RPMI7951 (cell line): Measurements from ENCODE around the gene ITGA11. TPM values are rescaled to one million over a fixed set of nuclear protein-coding genes. Genes with fewer than 3 reads are reported as not detected.
A peak's percentile ranks its signal among the peaks of the same experiment; 100 is the strongest.

Experiments used
- DNase-seq: peaks from one replicate; pipeline ENCODE4 v3.0.0-alpha.2; 2012; ENCODE audit warnings: low read depth
- total RNA-seq: library from RNA; depleted of rRNA; stranded (reverse); fragments of >200 nt; shearing (Covaris generic); gene quantifications from 2 replicates; pipeline ENCODE4 v1.2.3, GENCODE V29; 2014

ITGA11 gene
- total RNA-seq, 1 experiment from 2014 or later = 102 TPM

- DNase-seq = no peak
Observed at GRCh38 chr15:68292157-68292781, 139.7 kb downstream of the ITGA11 start.

- DNase-seq = no peak
Observed at GRCh38 chr15:68290715-68291114, 141.2 kb downstream of the ITGA11 start.

- DNase-seq = no peak
Observed at GRCh38 chr15:68289621-68290352, 142.2 kb downstream of the ITGA11 start.

GRCh38 chr15:68289057-68289456 lies 142.9 kb downstream of the ITGA11 start:
- no peak for DNase-seq

- DNase-seq = no peak
Observed at GRCh38 chr15:68286256-68286655, 145.7 kb downstream of the ITGA11 start.

- DNase-seq = no peak
Observed at GRCh38 chr15:68285259-68285980, 146.5 kb downstream of the ITGA11 start.

- no peak for DNase-seq
Observed at GRCh38 chr15:68284616-68285258, 147.2 kb downstream of the ITGA11 start.

GRCh38 chr15:68283401-68283800 lies 148.6 kb downstream of the ITGA11 start:
- no peak for DNase-seq

GRCh38 chr15:68281008-68281407 lies 151.0 kb downstream of the ITGA11 start:
- DNase-seq = no peak

- no peak for DNase-seq
Observed at GRCh38 chr15:68279779-68280753, 151.9 kb downstream of the ITGA11 start.

GRCh38 chr15:68278595-68279405 lies 153.2 kb downstream of the ITGA11 start:
- peak; percentile 46 for DNase-seq

- no peak for DNase-seq
Observed at GRCh38 chr15:68278345-68278594, 153.7 kb downstream of the ITGA11 start.

- DNase-seq = peak; percentile 92
Observed at GRCh38 chr15:68277603-68278344, 154.2 kb downstream of the ITGA11 start, which contains the start of gene FEM1B. TSS of gene FEM1B (plus strand) at chr15:68277745. CDS start at chr15:68278418, 673 bp downstream.

- peak; percentile 62 for DNase-seq
Observed at GRCh38 chr15:68277131-68277602, 154.8 kb downstream of the ITGA11 start.

- DNase-seq = no peak
Observed at GRCh38 chr15:68276668-68277067, 155.3 kb downstream of the ITGA11 start.

- DNase-seq = no peak
Observed at GRCh38 chr15:68275165-68275746, 156.7 kb downstream of the ITGA11 start.

- DNase-seq = no peak
Observed at GRCh38 chr15:68274201-68274848, 157.6 kb downstream of the ITGA11 start.

- peak; percentile 70 for DNase-seq
Observed at GRCh38 chr15:68272721-68273271, 159.2 kb downstream of the ITGA11 start.
